ENCODE measurements around the gene HS3ST3A1. TPM values are rescaled to one million over a fixed set of nuclear protein-coding genes. Genes with fewer than 3 reads are reported as not detected.

The HS3ST3A1 gene
- 1 to 10 TPM in 1 of 2 experiments, under 1 TPM in 1; 0.22 to 1.2 TPM for total RNA-seq
- polyA plus RNA-seq (2013, experiment 1 of 2): 4.5 TPM
- polyA plus RNA-seq (2013, experiment 2 of 2): 2.2 TPM
- 0 to 2.1 (median 0.19) reads per million in 172 experiments for total RNA-seq

GRCh38 chr17:13601776-13602551, at the start of gene HS3ST3A1:
Gene HS3ST3A1 (minus strand): TSS chr17:13601929. CDS start chr17:13601129, 800 bp downstream.
- Histone ChIP-seq H3K4me3 (ENCODE audit: low read length) (peak within 1 kb of the TSS; percentile 24), H3K4me1 (ENCODE audit: insufficient read depth, low read length) (peaks cover 13% of the 10 kb centered on the region), H3K27ac (ENCODE audit: low read depth in 1 of 2, low read length in 2 of 2) (no peak within 1 kb of the TSS), H3K27me3 (ENCODE audit: control insufficient read depth in 1 of 2, insufficient read depth in 2 of 2, low read length in 2 of 2) (peaks cover 35 to 51% of the 10 kb centered on the region in 2 experiments), H3K9me3 (ENCODE audit: control insufficient read depth in 1 of 2, insufficient read depth in 1 of 2, low read length in 2 of 2) (no peaks in the 10 kb centered on the region), H3K36me3 (ENCODE audit: insufficient read depth, low read length) (no peaks in the 10 kb centered on the region)
- H3K36me3 Mint-ChIP-seq (ENCODE audit: low read depth): no peaks in the 10 kb centered on the region
- TF ChIP-seq, protein P1, sequence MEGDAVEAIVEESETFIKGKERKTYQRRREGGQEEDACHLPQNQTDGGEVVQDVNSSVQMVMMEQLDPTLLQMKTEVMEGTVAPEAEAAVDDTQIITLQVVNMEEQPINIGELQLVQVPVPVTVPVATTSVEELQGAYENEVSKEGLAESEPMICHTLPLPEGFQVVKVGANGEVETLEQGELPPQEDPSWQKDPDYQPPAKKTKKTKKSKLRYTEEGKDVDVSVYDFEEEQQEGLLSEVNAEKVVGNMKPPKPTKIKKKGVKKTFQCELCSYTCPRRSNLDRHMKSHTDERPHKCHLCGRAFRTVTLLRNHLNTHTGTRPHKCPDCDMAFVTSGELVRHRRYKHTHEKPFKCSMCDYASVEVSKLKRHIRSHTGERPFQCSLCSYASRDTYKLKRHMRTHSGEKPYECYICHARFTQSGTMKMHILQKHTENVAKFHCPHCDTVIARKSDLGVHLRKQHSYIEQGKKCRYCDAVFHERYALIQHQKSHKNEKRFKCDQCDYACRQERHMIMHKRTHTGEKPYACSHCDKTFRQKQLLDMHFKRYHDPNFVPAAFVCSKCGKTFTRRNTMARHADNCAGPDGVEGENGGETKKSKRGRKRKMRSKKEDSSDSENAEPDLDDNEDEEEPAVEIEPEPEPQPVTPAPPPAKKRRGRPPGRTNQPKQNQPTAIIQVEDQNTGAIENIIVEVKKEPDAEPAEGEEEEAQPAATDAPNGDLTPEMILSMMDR (IDR thresholded peaks at IDR 0.05): no peak
- H3K9me3 Mint-ChIP-seq: no peaks in the 10 kb centered on the region
- DNase-seq (peak in 1 of 14 experiments; percentile 13), ATAC-seq (ENCODE audit: poor library complexity) (no peak)
- H3K4me3 Mint-ChIP-seq: peak within 1 kb of the TSS; percentile 61
- H3K27ac Mint-ChIP-seq: no peak within 1 kb of the TSS
- POLR2A ChIA-PET: no interaction called here
- intact Hi-C loops (cut with DNase I, micrococcal nuclease): no loop called here
- H3K27me3 Mint-ChIP-seq: peaks cover 68% of the 10 kb centered on the region
- CTCF ChIA-PET: no interaction called here
- H3K4me1 Mint-ChIP-seq (ENCODE audit: low read depth): peaks cover 13% of the 10 kb centered on the region

- no peak for DNase-seq
- CTCF ChIA-PET: no interaction called here
- H3K9me3 Mint-ChIP-seq: no peaks in the 10 kb centered on the region
- Histone ChIP-seq H3K4me1 (ENCODE audit: insufficient read depth, low read length) (no peaks in the 10 kb centered on the region), H3K36me3 (ENCODE audit: insufficient read depth, low read length) (no peaks in the 10 kb centered on the region), H3K4me3 (ENCODE audit: low read length) (no peak overlapping the region), H3K27me3 (ENCODE audit: control insufficient read depth in 1 of 2, insufficient read depth in 2 of 2, low read length in 2 of 2) (peaks cover 0 to 5% of the 10 kb centered on the region in 2 experiments), H3K27ac (ENCODE audit: low read depth in 1 of 2, low read length in 2 of 2) (no peak overlapping the region), H3K9me3 (ENCODE audit: control insufficient read depth in 1 of 2, insufficient read depth in 1 of 2, low read length in 2 of 2) (no peaks in the 10 kb centered on the region)
- peaks cover 6% of the 10 kb centered on the region for H3K27me3 Mint-ChIP-seq
- no peak for ATAC-seq (ENCODE audit: poor library complexity)
- H3K36me3 Mint-ChIP-seq (ENCODE audit: low read depth): no peaks in the 10 kb centered on the region
- TF ChIP-seq, protein P1 (IDR thresholded peaks at IDR 0.05): no peak
- no peak overlapping the region for H3K4me3 Mint-ChIP-seq
- no peak overlapping the region for H3K27ac Mint-ChIP-seq
- POLR2A ChIA-PET: no interaction called here
- H3K4me1 Mint-ChIP-seq (ENCODE audit: low read depth): no peaks in the 10 kb centered on the region
- intact Hi-C loops (cut with DNase I, micrococcal nuclease): no loop called here
Observed at GRCh38 chr17:13650096-13650675, 48.5 kb upstream of the HS3ST3A1 start.

GRCh38 chr17:13647543-13648021, 45.9 kb upstream of the HS3ST3A1 start:
- ATAC-seq (ENCODE audit: poor library complexity): no peak
- TF ChIP-seq, protein P1 (IDR thresholded peaks at IDR 0.05): no peak

More at GRCh38 chr17:13647543-13648021, 45.9 kb upstream of the HS3ST3A1 start:
- Mint-ChIP-seq H3K27me3 (peaks cover 4% of the 10 kb centered on the region), H3K36me3 (ENCODE audit: low read depth) (no peaks in the 10 kb centered on the region), H3K4me3 (no peak overlapping the region), H3K4me1 (ENCODE audit: low read depth) (no peaks in the 10 kb centered on the region), H3K27ac (no peak overlapping the region), H3K9me3 (no peaks in the 10 kb centered on the region)
- DNase-seq: peak in 2 of 14 experiments; percentile 1 to 9
- POLR2A ChIA-PET: no interaction called here
- Histone ChIP-seq H3K9me3 (ENCODE audit: control insufficient read depth in 1 of 2, insufficient read depth in 1 of 2, low read length in 2 of 2) (no peaks in the 10 kb centered on the region), H3K27ac (ENCODE audit: low read depth in 1 of 2, low read length in 2 of 2) (no peak overlapping the region), H3K27me3 (ENCODE audit: control insufficient read depth in 1 of 2, insufficient read depth in 2 of 2, low read length in 2 of 2) (peaks cover 0 to 5% of the 10 kb centered on the region in 2 experiments), H3K4me3 (ENCODE audit: low read length) (no peak overlapping the region), H3K4me1 (ENCODE audit: insufficient read depth, low read length) (no peaks in the 10 kb centered on the region), H3K36me3 (ENCODE audit: insufficient read depth, low read length) (no peaks in the 10 kb centered on the region)
- intact Hi-C loops (cut with DNase I, micrococcal nuclease): no loop called here
- CTCF ChIA-PET: no interaction called here
